ENCODE measurements around the gene MED14.

The MED14 gene

DNA sequence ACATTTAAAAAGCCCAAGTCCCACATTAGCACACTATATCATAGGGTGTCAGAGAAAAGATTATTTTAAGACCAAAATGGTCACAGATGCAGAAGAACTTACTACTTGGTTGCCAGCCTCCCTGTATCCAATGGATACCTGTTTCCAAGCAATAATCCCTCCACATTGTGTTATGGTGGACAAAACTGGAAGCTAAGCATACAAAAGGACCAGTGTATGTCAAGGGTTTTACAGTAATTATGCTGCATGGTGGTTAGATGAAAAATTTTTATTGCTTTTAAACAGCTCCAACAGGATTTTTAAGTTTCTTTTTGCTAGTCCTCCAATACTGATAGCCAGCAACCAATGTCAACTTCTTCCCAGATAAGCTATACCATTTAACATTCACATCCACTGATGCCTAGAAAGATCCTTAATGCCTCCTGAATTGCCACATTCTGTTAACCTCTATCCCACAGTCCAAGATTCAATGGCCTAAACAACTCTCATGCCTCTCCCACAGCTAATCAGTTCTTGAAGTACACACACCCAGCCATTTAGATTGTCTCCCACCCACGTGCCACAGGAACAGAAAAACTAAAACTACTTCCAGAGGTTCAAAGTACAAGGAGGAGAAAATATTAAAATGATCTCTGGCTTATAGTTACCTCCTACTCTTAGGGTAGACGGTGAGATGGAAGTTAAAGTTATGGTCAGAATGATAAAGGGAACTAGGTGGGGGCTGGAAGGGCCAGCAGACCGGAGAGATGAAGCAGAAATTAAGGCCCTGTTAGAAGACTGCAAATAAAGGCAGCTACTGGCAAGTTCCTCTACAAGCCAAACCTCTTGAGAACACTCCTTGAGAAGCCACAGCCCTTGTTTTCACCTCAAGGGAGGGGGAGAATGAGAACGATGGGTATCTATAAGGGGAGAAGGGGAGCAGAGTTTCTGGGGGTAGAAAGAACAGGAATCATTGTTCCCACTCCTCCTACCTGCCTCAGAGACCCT, 5.5 kb downstream of the MED14 start:
- no peak for DNase-seq

DNA sequence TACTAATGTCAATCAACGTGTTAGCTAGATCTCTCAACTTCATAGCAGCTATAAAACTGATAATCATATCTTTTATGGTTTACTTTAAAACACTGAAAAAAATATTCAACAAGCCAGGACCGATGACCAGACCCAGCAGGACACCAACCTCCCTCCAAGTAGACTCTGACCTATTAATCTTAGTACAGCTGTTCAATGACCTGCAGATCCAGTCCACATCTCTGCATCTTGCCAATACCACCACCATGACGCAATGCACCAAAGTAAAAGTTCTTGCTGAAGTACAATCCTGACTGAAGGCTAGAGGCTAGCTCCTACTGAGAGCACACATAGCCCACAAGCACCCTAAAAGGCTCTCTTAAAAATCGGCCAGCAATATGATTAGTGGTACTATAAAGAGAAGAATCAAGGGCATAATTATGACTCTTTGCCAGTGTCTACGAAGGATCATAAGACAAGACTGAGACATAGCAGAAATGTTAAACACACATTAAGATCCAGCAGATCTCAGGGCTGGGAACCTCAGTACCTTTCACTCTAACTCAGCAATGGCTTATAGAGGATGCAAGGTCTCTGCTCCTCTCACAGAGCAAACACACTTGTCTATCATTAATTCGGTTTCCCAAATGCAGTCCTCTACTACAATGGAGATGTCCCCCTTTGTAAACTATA, 7.6 kb downstream of the MED14 start:
- DNase-seq = no peak

DNA sequence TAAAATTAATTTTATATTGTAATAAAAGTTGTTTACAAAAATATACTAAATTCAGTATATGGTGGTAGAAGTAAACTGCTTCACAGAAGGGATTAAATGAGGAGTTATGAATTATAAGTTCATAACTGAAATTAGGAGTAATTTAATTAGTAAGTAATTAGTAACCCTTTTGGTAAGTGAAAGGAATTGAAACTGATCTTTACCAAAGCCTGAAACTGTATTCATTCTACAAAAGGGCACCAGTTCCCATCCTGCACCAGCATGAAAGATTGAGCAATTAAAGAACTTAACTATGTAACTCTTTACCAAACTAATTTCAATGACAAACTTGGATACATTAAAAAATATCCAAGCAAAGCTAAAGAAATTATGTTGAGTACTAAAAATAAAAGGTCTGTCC, 8.2 kb downstream of the MED14 start:
- no peak for DNase-seq

DNA sequence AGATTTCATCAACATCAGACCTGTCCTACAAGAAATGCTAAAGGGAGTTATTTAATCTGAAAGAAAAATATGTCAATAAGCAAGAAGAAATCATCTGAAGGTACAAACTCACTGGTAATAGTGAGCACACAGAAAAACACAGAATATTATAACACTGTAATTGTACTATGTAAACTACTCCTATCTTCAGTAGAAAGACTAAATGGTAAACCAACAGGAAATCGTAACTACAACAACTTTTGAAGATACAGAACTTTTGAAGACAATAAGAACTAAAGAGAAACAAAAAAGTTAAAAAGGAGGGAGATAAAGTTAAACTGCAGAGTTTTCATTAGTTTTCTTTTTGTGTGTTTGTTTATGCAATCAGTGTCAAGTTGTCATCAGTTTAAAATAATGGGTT, 12.4 kb downstream of the MED14 start:
- DNase-seq = no peak

DNA sequence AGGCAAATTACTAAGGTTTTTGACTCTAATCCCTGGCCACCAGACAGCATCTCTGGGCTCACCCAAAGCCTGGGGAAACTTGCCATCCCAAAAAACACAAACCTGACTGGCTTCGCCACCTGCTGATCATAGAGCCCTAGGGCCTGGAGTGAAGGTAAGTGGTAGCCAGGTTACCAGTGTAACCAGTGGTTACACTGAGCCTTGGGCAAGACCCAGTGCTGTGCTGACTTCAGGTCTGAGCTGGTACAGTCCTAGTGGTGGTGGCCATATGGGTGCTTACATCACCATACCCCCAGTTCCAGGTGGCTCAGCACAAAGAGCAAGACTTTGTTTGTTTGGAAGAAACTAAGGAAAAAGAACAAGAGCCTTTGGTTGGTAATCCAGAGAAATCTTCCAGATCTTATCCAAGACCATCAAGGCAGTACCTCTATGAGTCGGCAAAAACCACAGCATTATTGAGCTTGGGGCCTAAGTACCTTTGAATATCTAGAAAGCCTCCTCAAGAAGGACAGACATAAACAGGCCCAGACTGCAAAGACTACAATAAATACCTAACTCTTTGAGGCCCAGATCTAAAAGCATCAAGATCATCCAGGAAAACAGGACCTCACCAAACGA, 13.7 kb downstream of the MED14 start:
- no peak for DNase-seq

DNA sequence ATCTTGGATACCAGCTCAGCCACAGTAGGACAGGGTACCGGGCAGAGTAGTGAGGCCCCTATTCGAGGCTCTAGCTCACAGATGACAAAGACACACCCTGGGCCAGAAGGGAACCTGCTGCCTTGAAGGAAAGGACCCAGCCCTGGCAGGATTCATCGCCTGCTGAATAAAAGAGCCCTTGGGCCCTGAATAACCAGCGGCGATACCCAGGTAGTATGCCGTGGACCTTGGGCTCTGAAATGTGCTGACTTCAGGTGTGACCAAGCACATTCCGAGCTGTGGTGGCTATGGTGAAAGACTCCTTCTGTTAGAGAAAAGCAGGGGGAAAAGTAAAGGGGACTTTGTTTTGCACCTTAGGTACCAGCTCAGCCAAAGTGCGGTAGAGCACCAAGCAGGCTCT, 14.6 kb downstream of the MED14 start:
- DNase-seq = no peak

DNA sequence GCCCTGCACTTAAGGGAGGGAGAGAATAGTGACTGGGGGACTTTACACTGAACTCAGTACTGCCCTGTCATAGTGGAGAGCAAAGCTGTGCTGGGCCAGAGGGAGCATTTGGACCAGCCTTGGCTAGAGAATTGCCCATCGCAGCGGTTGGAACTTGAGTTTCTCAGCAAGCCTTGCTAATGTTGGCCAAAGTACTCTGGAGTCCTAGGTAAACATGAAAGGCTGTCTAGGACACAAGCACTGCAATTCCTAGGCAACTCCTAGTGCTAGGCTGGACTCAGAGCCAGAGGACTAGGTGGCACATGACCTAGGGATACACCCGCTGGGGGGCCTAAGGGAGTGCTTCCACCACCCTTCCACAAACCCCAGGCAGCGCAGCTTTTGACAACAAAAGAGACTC, 15.0 kb downstream of the MED14 start:
- DNase-seq = no peak

DNA sequence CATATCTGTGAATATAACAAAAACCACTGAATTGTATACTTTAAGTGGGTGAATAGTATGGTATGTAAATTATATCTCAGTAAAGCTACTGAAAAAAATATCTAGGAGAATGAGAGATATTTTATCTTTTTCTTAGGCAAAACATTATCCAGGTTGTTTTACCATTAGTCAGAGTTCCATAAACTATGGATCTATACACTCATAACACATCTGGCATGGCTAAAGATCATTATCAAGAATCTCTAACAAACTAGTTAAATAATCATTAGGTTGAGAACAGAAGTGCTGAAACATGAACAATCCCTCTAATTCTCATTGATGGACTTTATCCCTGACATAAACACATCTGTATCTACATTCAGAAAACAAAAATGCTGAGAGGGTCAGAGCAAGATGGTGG, 15.6 kb downstream of the MED14 start:
- no peak for DNase-seq

DNA sequence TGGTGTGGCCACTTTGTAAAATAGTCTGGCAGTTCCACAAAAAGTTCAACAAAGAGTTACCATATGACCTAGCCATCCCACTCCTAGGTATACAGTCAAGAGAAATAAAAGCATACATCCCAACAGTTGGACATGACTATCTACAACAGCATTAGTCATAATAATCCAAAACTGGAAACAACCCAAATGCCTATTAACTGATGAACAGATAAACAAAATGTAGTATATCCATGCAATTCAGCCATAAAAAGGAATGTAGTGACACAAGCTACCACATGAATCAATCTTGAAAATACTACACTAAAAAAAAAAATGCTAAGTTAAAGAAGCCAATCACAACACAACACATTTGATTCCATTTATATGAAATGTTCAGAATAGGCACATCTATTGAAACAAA, 16.1 kb downstream of the MED14 start:
- no peak for DNase-seq

DNA sequence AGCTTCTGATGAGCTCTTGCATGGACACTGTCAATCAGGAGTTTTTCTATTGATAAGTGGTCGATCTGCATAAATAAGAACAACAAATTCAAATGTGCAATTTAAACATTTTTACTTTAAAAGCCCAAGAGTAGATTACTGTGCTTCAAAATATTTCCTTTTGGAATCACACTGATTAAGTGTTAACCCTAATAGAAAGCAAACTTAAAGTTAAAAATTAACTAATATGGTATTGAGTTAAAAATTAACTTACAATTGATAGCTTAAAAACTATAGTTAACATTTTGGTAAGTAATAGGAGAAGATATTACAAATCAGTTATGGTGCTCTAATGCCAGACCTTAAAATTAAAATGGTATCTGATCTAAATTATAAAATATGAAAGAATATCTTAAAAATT, 25.9 kb downstream of the MED14 start:
- DNase-seq = no peak

DNA sequence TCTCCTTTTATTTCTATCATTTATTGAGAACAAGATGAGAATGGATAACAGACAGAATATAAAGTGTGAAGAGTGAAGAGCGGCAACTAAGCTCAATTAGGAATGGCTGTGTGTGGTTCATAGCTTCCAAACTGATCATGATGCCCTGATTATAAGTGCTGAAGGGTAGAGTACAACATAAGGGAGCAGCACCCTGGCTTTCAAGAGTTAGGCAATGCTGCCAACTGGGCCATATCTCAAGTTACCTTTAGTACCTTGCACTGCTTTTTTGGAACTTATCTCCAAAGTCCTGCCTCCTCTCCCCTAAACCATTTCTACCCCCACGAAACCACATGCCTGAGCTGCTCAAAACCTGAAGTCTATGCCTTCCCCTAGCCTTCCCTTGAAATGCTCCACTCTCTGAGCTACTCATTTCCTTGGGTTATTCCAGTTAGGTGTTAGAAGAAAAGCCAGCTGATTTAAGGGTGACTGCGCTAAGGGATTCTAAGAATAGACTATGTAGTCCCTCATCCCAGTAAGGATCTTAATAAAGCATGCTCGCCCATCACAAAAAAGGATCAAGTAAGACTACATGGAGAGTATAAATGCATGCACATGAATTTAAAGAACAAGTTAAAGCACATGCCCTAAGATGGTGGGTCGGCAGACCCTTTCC, 29.6 kb downstream of the MED14 start:
- no peak for DNase-seq

DNA sequence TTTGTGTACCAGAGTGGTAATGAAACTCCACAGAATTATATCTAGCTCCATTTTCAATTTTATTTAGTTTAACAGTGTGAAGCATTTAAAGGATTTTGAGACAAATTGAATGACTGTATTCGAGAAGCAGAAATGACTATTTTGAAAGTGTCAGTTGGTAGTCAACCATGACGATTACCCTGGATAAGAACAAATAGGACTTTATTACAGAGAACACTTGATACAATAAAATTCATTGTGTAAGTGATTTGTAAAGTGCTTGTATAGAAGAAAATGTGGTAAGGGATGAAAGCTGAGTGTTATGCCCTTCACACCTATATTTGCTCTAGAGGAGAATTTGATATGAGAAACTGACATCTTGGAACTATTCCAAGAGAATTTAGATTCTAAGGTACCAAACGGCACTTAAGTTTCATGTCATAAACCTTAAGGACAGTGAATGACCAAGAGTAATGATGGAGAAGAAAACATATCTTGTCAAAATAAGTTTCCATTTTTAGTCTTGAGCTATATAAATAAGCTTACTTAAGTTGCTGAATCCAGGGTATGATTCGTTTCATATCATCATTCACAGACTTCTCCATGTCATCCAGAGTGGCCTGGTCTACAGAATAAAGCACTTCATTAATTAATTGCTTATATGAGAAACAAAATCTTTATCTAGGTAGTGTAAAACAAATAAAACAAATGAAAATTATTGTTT, 34.6 kb downstream of the MED14 start:
- DNase-seq = no peak

DNA sequence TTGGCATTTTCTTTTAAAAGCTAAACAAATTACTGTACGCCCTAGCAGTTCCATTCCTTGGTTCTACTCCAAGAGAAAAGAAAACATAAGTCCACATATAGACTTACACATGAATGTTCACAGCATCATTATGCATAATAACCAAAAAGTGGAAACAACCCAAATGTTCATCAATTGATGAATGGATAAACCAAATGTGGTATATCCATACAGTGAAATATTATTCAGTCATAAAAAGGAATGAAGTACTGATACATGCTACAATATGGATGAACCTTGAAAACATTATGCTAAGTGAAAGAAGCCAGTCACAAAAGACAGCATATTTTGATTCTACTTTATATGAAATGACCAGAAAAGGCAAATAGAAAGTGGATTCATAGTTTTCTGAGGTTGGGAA, 36.5 kb downstream of the MED14 start:
- no peak for DNase-seq

DNA sequence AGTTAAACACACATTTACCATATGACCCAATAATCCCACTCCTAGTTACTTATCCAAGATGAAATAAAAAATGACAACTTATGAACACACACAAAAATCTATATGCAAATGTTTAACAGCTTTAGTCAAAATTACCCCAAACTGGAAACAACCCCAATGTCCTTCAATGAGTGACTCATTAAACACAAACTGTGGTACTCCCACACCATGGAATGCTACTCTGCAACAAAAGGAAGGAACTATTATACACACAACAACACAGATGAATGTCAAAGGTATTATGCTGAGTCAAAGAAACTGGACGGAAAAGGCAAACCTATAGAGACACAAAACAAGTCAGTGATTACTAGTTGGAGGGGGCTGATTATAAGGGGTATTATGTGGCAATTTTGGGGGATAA, 40.5 kb downstream of the MED14 start:
- no peak for DNase-seq

DNA sequence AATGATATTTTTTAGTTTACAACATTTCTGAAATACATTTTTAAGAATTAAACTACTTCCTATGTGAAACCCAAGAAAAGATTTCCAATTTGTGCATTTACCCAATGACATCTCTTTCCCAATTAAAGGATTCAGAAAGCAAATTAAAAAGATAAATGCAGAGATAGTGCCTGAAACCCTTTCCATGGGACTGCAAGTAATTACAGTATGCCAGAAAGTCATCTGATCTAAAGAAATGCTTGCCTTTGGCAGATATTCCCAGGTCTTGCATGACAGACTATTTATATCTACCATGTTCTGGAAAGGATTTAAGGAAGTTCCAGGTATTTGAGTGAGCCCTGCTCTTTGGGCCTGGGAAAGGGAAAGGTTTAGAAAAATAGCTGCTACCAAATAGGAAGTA, 46.4 kb downstream of the MED14 start:
- no peak for DNase-seq

DNA sequence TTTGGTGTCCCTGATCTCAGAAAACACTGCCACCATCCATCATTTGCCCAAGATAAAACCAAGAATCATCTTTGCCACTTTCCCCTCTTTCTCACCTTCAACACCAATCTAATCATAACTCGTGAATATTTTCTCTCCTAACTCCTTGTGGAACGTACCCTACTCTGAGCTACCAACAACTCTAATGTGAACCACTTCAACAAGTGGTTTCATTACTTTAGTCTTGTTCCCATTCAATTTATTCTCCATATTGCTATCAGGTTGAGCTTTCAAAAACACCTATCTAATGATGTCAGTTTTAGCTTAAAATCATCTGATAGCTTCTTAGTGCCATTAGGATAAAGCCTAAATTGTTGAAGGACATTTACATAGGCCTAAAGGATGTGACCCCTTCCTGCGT, 48.2 kb downstream of the MED14 start:
- no peak for DNase-seq

DNA sequence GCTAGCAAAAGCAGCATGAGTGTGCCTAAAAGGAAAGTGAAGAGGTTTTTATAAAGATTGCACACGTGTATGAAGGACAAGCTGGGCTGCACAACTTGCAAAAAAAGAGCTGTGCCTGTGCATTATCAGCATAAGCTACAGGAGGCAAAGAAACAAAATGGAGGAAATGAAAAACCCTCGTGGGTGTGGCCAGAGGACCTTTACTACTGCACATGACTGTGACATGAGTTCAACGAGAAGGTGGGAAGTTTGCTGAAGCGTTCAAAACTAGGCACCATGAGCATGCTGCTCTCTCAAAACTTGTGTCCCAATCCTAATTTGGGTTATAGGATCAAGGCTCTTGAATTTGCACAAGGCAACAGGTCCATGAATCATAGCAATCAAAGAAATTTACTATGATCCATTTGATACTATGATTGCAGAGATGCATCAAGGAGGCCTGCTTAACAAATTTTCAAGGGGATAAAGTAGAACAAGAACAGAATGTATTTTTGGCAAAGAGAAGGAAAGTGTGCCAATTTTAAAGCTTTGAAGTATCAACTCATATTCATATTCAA, 49.9 kb downstream of the MED14 start:
- DNase-seq = no peak

DNA sequence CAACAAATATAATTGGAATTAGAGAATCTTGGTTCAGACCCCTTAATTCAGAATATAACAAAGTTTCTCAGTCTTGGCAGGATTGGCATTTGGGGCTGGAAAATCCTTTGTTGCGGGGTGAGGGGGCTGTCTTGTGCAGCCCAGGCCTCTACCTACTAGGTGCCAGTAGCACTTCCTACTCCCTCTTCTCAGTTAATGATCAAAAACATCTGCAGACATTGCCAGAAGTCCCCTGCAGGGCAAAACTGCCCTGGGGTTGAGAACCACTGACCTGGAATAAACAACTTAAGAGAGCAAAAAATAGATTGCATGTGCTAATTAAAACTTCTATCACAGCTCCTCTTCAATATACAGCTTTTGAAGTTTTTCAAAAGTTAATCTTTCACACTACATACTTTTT, 51.2 kb downstream of the MED14 start:
- no peak for DNase-seq

DNA sequence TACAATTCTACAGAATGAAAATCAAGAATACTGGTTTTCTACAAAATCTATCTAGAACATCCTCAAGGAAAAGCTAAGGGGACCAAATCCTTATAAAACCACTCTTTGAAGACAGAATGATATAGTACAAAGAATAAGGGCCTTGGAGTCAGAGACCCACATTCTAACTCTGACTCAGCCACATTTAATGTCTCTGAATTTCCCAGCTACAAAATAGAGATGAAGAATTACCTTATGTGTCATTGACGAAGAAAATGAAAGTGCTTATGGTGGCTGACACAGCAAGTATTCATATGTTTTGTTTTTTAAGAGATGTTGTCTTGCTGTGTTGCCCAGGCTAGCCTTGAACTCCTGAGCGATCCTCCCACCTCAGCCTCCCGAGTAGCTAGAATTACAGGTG, 52.1 kb downstream of the MED14 start:
- DNase-seq = no peak

DNA sequence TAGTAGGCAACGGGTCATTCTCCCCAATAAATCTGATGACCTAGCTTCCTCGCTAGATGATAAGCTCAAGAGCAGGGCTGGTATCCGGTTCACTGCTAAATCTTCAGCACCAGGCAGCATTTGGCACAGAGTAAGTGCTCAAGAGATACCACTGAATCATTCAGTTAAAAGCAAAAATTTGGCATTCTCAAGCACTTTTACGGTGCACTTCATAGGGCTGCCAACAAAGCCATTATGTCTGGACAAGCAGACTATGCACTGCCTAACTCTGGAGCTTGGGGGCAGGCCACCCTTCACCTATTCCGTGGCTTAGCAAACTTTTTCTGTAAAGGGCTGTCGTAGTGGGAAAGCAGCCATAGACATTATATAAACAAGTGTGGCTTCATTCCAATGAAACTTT, 64.2 kb downstream of the MED14 start:
- no peak for DNase-seq

DNA sequence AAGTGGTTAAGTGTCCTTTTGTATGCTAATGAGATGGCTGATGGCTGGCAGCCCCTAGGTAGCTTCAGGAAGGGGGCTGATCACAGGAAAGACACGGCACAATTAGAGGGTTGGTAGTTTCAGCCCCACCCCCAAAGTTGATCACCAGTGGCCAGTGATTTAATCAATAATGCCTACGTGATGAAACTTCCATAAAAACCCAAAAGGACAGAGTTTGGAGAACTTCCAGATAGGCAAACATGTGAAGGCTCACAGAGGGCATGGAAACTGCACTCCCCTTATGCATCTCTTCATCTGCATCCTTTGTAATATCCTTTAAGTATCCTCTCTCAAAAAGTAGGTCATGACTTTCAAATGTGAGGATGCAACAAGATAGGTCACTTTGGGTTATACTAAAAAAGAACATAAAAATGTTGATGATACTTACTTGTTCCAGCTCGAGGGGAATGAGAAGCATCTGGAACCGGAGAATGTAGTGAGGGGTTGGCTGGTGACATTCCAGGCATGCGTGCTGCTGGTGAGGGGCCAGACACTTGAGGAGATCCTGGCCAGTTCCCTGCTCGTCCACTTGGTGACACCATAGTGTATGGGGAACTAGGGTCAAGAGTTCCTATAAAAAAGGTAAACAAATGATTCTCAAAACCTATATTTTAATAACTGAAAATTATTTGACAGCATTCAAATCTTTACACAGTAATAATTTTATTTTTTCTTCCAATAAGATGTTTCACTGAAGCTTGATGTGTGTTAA, 71.3 kb downstream of the MED14 start:
- DNase-seq = no peak
